ENCODE measurements around the gene WNK3.

WNK3 gene

GRCh38 chrX:54180403-54180802, 177.4 kb downstream of the WNK3 start:
- Histone ChIP-seq H3K27me3 (ENCODE audit: low read depth, low read length) (no peaks in the 10 kb centered on the region), H3K27ac (ENCODE audit: low read length) (no peak overlapping the region), H3K36me3 (replicated peaks; ENCODE audit: low read depth, low read length) (peaks cover 37% of the 10 kb centered on the region), H3K9ac (ENCODE audit: low read length) (no peak overlapping the region), H3K4me3 (ENCODE audit: low read length) (peak overlapping the region; percentile 98), H3K4me1 (ENCODE audit: low read length) (peaks cover 52% of the 10 kb centered on the region), H2AFZ (ENCODE audit: low read depth, low read length) (no peak overlapping the region), H4K20me1 (ENCODE audit: insufficient read depth, low read length) (peaks cover 44% of the 10 kb centered on the region), H3K9me3 (ENCODE audit: insufficient read depth, low read length) (no peaks in the 10 kb centered on the region), H3K79me2 (ENCODE audit: low read length) (peaks cover 79% of the 10 kb centered on the region), H3K4me2 (ENCODE audit: low read length) (peak overlapping the region; percentile 93)
- TF ChIP-seq EZH2phosphoT487 (IDR thresholded peaks at IDR 0.05; ENCODE audit: low read depth) (no peak), CTCF (IDR thresholded peaks at IDR 0.05; ENCODE audit: low read depth, low read length) (no peak)

GRCh38 chrX:54178100-54178940, 179.5 kb downstream of the WNK3 start:
- TF ChIP-seq EZH2phosphoT487 (IDR thresholded peaks at IDR 0.05; ENCODE audit: low read depth) (no peak), CTCF (IDR thresholded peaks at IDR 0.05; ENCODE audit: low read depth, low read length) (no peak)
- Histone ChIP-seq H3K4me2 (ENCODE audit: low read length) (peak overlapping the region; percentile 93; the same call in 1 of the 2 replicates), H2AFZ (ENCODE audit: low read depth, low read length) (no peak overlapping the region), H4K20me1 (ENCODE audit: insufficient read depth, low read length) (peaks cover 44% of the 10 kb centered on the region), H3K27ac (ENCODE audit: low read length) (peak overlapping the region; percentile 22; the same call in 1 of the 2 replicates), H3K79me2 (ENCODE audit: low read length) (peaks cover 91% of the 10 kb centered on the region), H3K4me1 (ENCODE audit: low read length) (peaks cover 48% of the 10 kb centered on the region), H3K4me3 (ENCODE audit: low read length) (no peak overlapping the region), H3K36me3 (replicated peaks; ENCODE audit: low read depth, low read length) (peaks cover 51% of the 10 kb centered on the region), H3K27me3 (ENCODE audit: low read depth, low read length) (no peaks in the 10 kb centered on the region), H3K9me3 (ENCODE audit: insufficient read depth, low read length) (no peaks in the 10 kb centered on the region), H3K9ac (ENCODE audit: low read length) (no peak overlapping the region)

- no peak overlapping the region for H3K4me2 ChIP-seq (ENCODE audit: low read length)
Measured at GRCh38 chrX:54177306-54177705, 180.5 kb downstream of the WNK3 start.

More at GRCh38 chrX:54177306-54177705, 180.5 kb downstream of the WNK3 start:
- Histone ChIP-seq H3K9me3 (ENCODE audit: insufficient read depth, low read length) (no peaks in the 10 kb centered on the region), H2AFZ (ENCODE audit: low read depth, low read length) (no peak overlapping the region), H3K4me3 (ENCODE audit: low read length) (no peak overlapping the region), H3K27me3 (ENCODE audit: low read depth, low read length) (no peaks in the 10 kb centered on the region), H3K79me2 (ENCODE audit: low read length) (peaks cover 84% of the 10 kb centered on the region), H3K27ac (ENCODE audit: low read length) (peak overlapping the region; percentile 22; the same call in 1 of the 2 replicates), H4K20me1 (ENCODE audit: insufficient read depth, low read length) (peaks cover 44% of the 10 kb centered on the region), H3K4me1 (ENCODE audit: low read length) (peaks cover 48% of the 10 kb centered on the region), H3K9ac (ENCODE audit: low read length) (no peak overlapping the region), H3K36me3 (replicated peaks; ENCODE audit: low read depth, low read length) (peaks cover 55% of the 10 kb centered on the region)
- TF ChIP-seq CTCF (IDR thresholded peaks at IDR 0.05; ENCODE audit: low read depth, low read length) (no peak), EZH2phosphoT487 (IDR thresholded peaks at IDR 0.05; ENCODE audit: low read depth) (no peak)

Data from OCI-LY3 (cell line).